GM20000 (cell line): Measurements from ENCODE around the gene ZNF628.

ENCODE experiments used
- DNase-seq: peaks from one replicate; pipeline ENCODE4 v3.0.0; 2012; ENCODE audit warnings: low spot score
- CTCF ChIP-seq: IDR thresholded peaks from 2 replicates; pipeline ENCODE4 v1.5.1; 2012; ENCODE audit warnings: mild to moderate bottlenecking, control low read depth; ENCODE audit errors: extremely low read depth, missing control alignments

ZNF628 gene

GRCh38 chr19:55486971-55487923 is 10.8 kb downstream of the ZNF628 start:
- peak; percentile 49 for DNase-seq

GRCh38 chr19:55487924-55488687 is 11.7 kb downstream of the ZNF628 start, which contains the start of gene SSC5D:
Gene SSC5D, plus strand, starts transcription at chr19:55488436. Its CDS starts 154 bp downstream, at chr19:55488590.
- TF ChIP-seq CTCF, result no peak
- DNase-seq, result no peak

More at GRCh38 chr19:55486971-55487923, 10.8 kb downstream of the ZNF628 start:
- no peak for TF ChIP-seq CTCF

GRCh38 chr19:55488986-55489710 is 12.7 kb downstream of the ZNF628 start:
- no peak for DNase-seq

GRCh38 chr19:55489711-55490477 is 13.5 kb downstream of the ZNF628 start:
- DNase-seq, result peak; percentile 35
- TF ChIP-seq CTCF, result no peak

More at GRCh38 chr19:55488986-55489710, 12.7 kb downstream of the ZNF628 start:
- TF ChIP-seq CTCF, result no peak

- TF ChIP-seq CTCF, result no peak
- DNase-seq, result no peak
Measured at GRCh38 chr19:55490478-55491432, 14.3 kb downstream of the ZNF628 start.
